HTERT RPE-1 (cell line): ENCODE data around the gene FOXK1.

Experiments
- in situ Hi-C: fragments of 300-500 bp; cut with MboI; formaldehyde crosslinking; loops from 4 replicates; pipeline ENCODE4 v1.14.3; 2020; ENCODE audit warnings: low sequenced_read_pairs

Gene FOXK1

GRCh38 chr7:4720225-4720624 lies 38.1 kb downstream of the FOXK1 start:
- in situ Hi-C loops: no loop called here

GRCh38 chr7:4722308-4722707 lies 40.2 kb downstream of the FOXK1 start:
- in situ Hi-C loops: no loop called here

- in situ Hi-C loops: no loop called here
Observed at GRCh38 chr7:4722960-4723630, 41.0 kb downstream of the FOXK1 start.

GRCh38 chr7:4724648-4725013 lies 42.5 kb downstream of the FOXK1 start:
- in situ Hi-C loops: no loop called here

GRCh38 chr7:4725014-4725849 lies 43.1 kb downstream of the FOXK1 start:
- in situ Hi-C loops: no loop called here

GRCh38 chr7:4725850-4726450 lies 43.9 kb downstream of the FOXK1 start:
- in situ Hi-C loops: no loop called here

GRCh38 chr7:4726566-4726965 lies 44.5 kb downstream of the FOXK1 start:
- in situ Hi-C loops: no loop called here

GRCh38 chr7:4727914-4728705 lies 46.0 kb downstream of the FOXK1 start:
- in situ Hi-C loops: no loop called here

- in situ Hi-C loops: no loop called here
Observed at GRCh38 chr7:4729266-4729665, 47.2 kb downstream of the FOXK1 start.

- in situ Hi-C loops: no loop called here
Observed at GRCh38 chr7:4730276-4730675, 48.2 kb downstream of the FOXK1 start.

- in situ Hi-C loops: no loop called here
Observed at GRCh38 chr7:4730971-4731370, 48.9 kb downstream of the FOXK1 start.

GRCh38 chr7:4731803-4732202 lies 49.7 kb downstream of the FOXK1 start:
- in situ Hi-C loops: no loop called here

GRCh38 chr7:4733936-4734528 lies 51.9 kb downstream of the FOXK1 start:
- in situ Hi-C loops: no loop called here

GRCh38 chr7:4734587-4735345 lies 52.7 kb downstream of the FOXK1 start:
- in situ Hi-C loops: no loop called here

- in situ Hi-C loops: no loop called here
Observed at GRCh38 chr7:4737300-4737699, 55.2 kb downstream of the FOXK1 start.

GRCh38 chr7:4738711-4739527 lies 56.8 kb downstream of the FOXK1 start:
- in situ Hi-C loops: no loop called here

- in situ Hi-C loops: no loop called here
Observed at GRCh38 chr7:4739528-4739992, 57.5 kb downstream of the FOXK1 start.

- in situ Hi-C loops: no loop called here
Observed at GRCh38 chr7:4740796-4741195, 58.7 kb downstream of the FOXK1 start.

- in situ Hi-C loops: no loop called here
Observed at GRCh38 chr7:4742051-4742573, 60.0 kb downstream of the FOXK1 start.
